A204.1 (cell line): ENCODE results near the gene ZCCHC8.

Source experiments
- FAIRE-seq: peaks from 2 replicates; lab custom pipeline; 2012; peaks lifted over from hg19 to GRCh38; lab: Jason Lieb, UNC

Gene ZCCHC8

GRCh38 chr12:122500685-122501488 is at the start of gene ZCCHC8:
TSS of gene ZCCHC8 (minus strand) at chr12:122500932. CDS start at chr12:122500840, 92 bp downstream.
- peak; percentile 97 for FAIRE-seq

- FAIRE-seq, result no peak
These were observed 46.6 kb upstream of the ZCCHC8 start for GRCh38 chr12:122547330-122547729.

- FAIRE-seq, result no peak
These were observed 45.1 kb upstream of the ZCCHC8 start for GRCh38 chr12:122545855-122546254.

- FAIRE-seq, result no peak
These were observed 43.8 kb upstream of the ZCCHC8 start for GRCh38 chr12:122544537-122544936.

DNA sequence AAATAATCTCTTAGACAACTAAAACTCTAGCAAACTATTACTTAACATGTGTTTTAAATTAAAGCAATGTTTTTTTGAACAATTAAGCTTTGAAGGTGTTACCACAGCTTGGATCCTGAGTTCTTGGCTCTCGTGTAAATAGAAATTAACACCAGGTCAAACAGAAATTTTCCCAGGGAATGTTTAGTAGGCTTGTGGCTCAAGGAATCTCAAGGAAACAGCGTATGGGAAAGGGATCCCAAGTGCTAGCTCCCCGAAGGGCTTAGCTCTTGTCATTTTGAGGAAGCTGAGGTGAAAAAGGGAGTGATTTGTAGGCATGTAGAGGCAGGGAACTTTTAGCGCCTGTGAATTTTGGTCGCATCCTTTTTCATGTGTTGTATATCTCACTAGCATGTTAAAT is 37.8 kb upstream of the ZCCHC8 start:
- FAIRE-seq, result no peak

DNA sequence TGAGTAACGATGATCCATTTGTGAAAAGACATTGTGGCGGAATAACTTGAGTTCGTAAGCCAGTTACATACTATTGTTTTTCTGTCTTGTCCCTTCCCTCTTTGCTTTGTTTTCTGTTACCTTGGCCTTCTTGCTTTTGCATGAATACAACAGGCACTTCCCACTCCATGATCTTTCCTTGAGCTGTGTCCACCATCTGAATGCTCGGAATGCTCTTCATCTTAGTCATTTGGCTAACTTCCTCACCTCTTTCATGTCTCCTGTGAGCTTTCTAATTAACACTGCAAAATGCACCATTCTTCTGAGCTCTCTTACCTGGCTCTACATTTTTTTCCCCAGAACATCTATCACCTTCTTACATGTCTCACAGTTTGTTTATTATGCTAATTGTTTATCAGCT is 36.3 kb upstream of the ZCCHC8 start:
- FAIRE-seq, result no peak

DNA sequence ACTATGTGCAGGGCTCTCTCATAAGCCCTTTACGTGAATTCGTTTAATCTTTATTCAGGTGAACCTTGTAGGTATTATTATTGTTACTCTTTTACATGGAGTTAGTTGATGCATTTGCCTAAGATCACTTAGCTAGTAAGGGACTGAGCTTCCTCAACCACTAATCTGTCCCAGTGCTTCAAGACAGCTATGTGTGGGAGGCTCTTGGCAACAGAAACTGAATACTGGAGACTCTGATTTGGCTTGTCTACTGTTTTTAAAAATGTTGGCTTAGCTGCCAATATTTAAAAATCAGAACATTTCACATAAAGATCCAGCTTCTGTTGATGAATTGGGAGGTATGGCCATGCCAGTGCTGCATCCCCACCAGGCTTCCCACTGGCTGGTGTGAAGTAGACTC is 33.1 kb upstream of the ZCCHC8 start:
- no peak for FAIRE-seq

- FAIRE-seq, result no peak
These were observed 28.3 kb upstream of the ZCCHC8 start for GRCh38 chr12:122528992-122529391.

- FAIRE-seq, result no peak
These were observed 27.9 kb upstream of the ZCCHC8 start for GRCh38 chr12:122528582-122528981.

DNA sequence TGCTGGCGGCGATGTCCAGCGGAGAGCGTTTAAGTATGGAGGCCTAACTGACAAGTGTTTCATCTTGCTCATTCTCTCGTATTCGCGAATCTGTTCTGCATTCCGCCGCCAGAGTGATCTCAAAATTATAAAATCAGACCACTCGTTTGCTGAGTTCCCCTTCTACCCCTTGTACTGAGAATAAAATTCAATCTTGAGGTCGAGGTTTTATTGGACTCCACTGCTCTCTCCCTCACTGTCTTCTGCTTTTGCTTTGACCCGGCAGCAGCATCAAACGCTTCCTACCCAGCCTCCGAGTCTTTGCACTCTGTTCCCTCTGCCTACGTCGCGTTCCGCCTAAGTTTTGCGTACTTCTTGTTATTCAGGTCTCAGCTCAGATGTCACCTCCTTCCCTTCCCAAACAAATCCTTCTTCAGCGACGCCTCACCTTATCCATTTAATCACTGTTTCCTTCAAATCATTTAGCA is 26.8 kb upstream of the ZCCHC8 start:
- FAIRE-seq, result no peak

DNA sequence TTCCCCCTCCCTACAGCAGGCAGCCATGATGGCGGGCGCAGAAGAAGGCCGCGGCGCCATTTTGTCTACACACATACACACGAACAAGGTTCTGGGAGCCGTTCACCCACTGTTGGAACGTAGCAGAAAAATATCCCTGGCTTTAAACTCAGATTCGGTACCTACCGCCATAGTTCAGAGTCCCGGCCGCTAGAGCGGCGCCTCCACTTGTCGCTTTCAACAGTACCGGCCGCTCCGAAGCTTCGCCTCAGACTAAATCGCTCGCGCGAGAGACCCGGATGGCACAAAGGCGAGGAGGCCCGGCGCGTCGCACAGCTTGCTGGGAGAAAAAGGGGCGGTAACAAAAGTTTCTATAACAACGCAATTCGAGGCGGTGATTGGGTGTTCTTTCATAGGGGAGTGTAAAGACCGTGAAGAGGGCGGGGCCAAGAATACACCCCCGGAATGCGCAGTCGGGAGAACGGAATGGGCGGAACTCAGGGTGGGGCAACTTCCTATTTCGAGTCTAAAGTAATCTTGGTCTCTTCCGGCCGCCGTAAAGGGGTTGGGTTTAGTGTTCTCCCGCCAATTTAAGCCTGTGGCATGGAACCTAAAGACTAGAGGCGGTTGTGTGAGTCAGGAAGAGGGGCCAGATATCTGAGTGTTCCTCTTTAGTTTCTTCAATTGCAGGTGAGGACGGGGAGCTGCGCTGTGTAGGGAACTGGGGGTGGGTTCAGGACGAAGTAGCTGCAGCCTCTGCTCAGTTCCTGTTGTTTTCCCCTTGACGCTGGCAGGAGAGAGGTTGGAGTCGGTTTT is 26.1 kb upstream of the ZCCHC8 start, which contains the start of the genes KNTC1 and RSRC2:
Gene KNTC1, plus strand, starts transcription at position 567 of the 795 bp plus-strand sequence. CDS start 2,815 bp downstream, outside the sequence.
Gene RSRC2, minus strand, starts transcription at position 254 of the 795 bp plus-strand sequence. Its CDS starts 83 bp downstream, at position 171.
- peak; percentile 99 for FAIRE-seq

- FAIRE-seq, result no peak
These were observed 23.4 kb upstream of the ZCCHC8 start for GRCh38 chr12:122523846-122524718.

- no peak for FAIRE-seq
These were observed 22.5 kb upstream of the ZCCHC8 start for GRCh38 chr12:122523280-122523679.

GRCh38 chr12:122520676-122521075 is 19.9 kb upstream of the ZCCHC8 start:
- no peak for FAIRE-seq

DNA sequence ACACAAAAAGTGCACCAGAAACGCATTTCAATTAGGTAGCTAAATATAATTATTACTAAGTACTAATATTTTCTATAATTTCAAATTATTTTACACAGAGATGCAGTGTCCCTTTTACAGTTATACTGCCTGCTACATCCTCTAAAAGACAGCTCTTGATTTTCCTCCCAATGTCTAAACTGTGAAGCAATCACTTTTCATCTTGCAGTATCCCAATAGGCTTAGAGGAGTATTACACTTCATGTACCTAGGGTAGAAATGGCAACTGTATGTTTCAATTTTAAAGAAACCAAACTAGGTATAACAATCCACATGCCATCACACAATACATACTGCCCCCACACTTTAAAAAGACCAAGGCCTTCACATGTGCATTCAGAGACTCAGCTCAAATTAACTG is 18.7 kb upstream of the ZCCHC8 start:
- no peak for FAIRE-seq

DNA sequence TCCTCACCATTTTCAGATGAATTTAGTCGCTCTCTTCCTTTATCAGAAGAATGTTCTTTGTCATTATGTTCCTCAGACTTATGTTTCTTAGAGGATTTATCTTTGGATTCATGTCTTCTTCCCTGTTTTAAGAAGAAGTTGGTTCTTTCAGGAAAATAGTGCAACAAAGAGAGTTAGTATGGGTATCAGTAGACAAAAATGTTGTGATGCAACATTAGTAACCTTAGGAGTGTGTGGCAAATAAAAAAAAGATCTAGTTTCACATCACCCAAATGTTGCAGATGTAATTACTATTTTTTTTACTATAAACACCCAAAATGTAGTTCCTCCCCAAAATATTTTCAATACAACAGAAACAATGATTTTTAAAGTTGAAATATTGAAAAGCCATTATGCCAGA is 18.2 kb upstream of the ZCCHC8 start:
- FAIRE-seq, result no peak

DNA sequence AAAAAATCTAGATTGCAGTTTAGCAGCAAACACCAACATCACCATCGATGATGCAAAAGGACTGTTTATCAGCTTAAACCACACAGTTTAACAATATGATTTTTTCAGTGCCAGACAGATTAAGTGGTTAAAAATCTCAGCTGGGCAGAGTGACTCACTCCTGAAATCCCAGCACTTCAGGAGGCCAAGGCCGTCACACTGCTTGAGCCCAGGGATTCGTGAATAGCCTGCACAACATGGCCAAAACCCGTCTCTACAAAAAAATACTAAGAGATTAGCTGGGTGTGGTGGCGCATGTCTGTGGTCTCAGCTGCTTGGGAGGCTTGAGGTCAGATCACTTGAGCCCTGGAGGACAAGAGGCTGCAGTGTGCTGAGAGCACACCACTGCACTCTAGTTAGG is 17.1 kb upstream of the ZCCHC8 start:
- no peak for FAIRE-seq

GRCh38 chr12:122516544-122517361 is 16.0 kb upstream of the ZCCHC8 start:
- FAIRE-seq, result no peak

- FAIRE-seq, result no peak
These were observed 14.5 kb upstream of the ZCCHC8 start for GRCh38 chr12:122515275-122515674.

GRCh38 chr12:122513660-122514059 is 12.9 kb upstream of the ZCCHC8 start:
- FAIRE-seq, result no peak

DNA sequence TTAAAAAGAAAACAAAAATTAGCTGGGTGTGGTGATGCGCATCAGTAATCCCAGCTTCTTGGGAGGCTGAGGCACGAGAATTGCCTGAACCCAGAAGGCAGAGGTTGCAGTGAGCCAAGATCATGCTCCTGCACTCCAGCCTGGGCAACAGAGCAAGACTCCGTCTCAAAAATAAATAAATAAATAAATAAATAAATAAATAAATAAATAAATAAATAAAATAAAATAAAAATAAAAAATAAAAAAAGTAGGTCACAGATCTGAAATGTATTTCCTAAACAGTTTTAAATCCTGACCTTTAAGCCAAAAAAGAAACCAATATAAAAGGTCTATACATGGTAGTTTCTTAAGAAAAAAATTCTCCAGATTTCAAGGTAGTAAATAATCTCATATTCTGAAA is 12.3 kb upstream of the ZCCHC8 start:
- FAIRE-seq, result peak; percentile 32
